Endothelial cell of umbilical vein (primary cell): ENCODE measurements around the gene C3orf20. TPM values are rescaled to one million over a fixed set of nuclear protein-coding genes. Genes with fewer than 3 reads are reported as not detected.

Experiments used
- BruUV-seq: library from RNA; stranded (reverse); fragments of 400-500 nt; replicated peaks from 2 replicates; lab custom pipeline; 2021; lab: Mats Ljungman, UMichigan
- CTCF ChIA-PET: fragments of 300-600, 350-600 bp; sonication (Branson Sonifier 250); formaldehyde crosslinking; loops from one replicate; lab custom pipeline; 2021; ENCODE audit warnings: antibody characterized with exemption, inconsistent platforms; lab: Charles Lee
- POLR2A ChIA-PET: fragments of 300-600, 350-600 bp; sonication (Branson Sonifier 250); formaldehyde crosslinking; loops from one replicate; lab custom pipeline; 2021; ENCODE audit warnings: antibody characterized with exemption, inconsistent platforms; lab: Charles Lee
- DNase-seq: peaks from one replicate; pipeline ENCODE4 v3.0.0-alpha.2; 2011; ENCODE audit warnings: low read depth, low spot score
- FAIRE-seq: peaks from 2 replicates; lab custom pipeline; 2011; peaks lifted over from hg19 to GRCh38; lab: Jason Lieb, UNC
- H2AFZ ChIP-seq: 2 replicates; pipeline ENCODE4 v1.6.0; 2012; ENCODE audit warnings: low read depth, low read length, control low read depth, inconsistent platforms
- H3K27ac ChIP-seq: 2 replicates; pipeline ENCODE4 v1.5.1; 2011; ENCODE audit warnings: low read depth, mild to moderate bottlenecking, control low read depth, low read length, moderate library complexity; ENCODE audit not compliant: insufficient read depth
- H3K27me3 ChIP-seq, 2 experiments: 2 replicates each; pipeline versions ENCODE4 v1.6.0 to v1.6.1; 2011; ENCODE audit warnings: low read length in 2 of 2, mixed read lengths in 1 of 2; ENCODE audit not compliant: control insufficient read depth in 2 of 2, insufficient read depth in 2 of 2
- H3K36me3 ChIP-seq, 2 experiments: 2 replicates in 1 of 2; 3 replicates in 1 of 2; pipeline ENCODE4 v1.5.1; 2011; ENCODE audit warnings: low read length in 2 of 2, mild to moderate bottlenecking in 1 of 2, moderate library complexity in 1 of 2; ENCODE audit not compliant: control insufficient read depth in 2 of 2, insufficient read depth in 2 of 2; ENCODE audit errors: extremely low read depth in 1 of 2
- H3K4me1 ChIP-seq: 3 replicates; pipeline ENCODE4 v1.5.1; 2011; ENCODE audit warnings: mild to moderate bottlenecking, low read length; ENCODE audit not compliant: control insufficient read depth, insufficient read depth; ENCODE audit errors: extremely low read depth
- H3K4me2 ChIP-seq: 2 replicates; pipeline ENCODE4 v1.6.1; 2011; ENCODE audit warnings: low read length, control low read depth, mixed read lengths; ENCODE audit not compliant: insufficient read depth
- H3K4me3 ChIP-seq, 3 experiments: fragments of 200-600 bp in 1 of 3; sonication (generic), shearing (Covaris generic) in 1 of 3; replicated peaks in 1 of 3; 2 replicates each; pipeline ENCODE4 v1.5.1; 2011 to 2016; ENCODE audit warnings: control low read depth in 3 of 3, low read length in 3 of 3, mild to moderate bottlenecking in 2 of 3, inconsistent platforms in 1 of 3, low read depth in 1 of 3, moderate library complexity in 1 of 3; ENCODE audit not compliant: insufficient read depth in 1 of 3
- H3K79me2 ChIP-seq: 2 replicates; pipeline ENCODE4 v1.6.0; 2012; ENCODE audit warnings: low read length, inconsistent platforms; ENCODE audit not compliant: control insufficient read depth, insufficient read depth
- H3K9ac ChIP-seq: replicated peaks from 2 replicates; pipeline ENCODE3; 2011; ENCODE audit warnings: low read length, control low read depth; ENCODE audit not compliant: insufficient read depth; ENCODE audit errors: extremely low read depth
- H3K9me1 ChIP-seq: replicated peaks from 3 replicates; pipeline ENCODE4 v1.6.0; 2011; ENCODE audit warnings: mild to moderate bottlenecking, low read length; ENCODE audit not compliant: control insufficient read depth, insufficient read depth; ENCODE audit errors: extremely low read depth
- H3K9me3 ChIP-seq: replicated peaks from 2 replicates; pipeline ENCODE4 v1.5.1; 2012; ENCODE audit warnings: low read length, inconsistent platforms; ENCODE audit not compliant: control insufficient read depth, insufficient read depth
- H4K20me1 ChIP-seq: replicated peaks from 2 replicates; pipeline ENCODE3; 2011; ENCODE audit warnings: mild to moderate bottlenecking, low read length; ENCODE audit not compliant: control insufficient read depth, insufficient read depth; ENCODE audit errors: extremely low read depth
- EZH2 ChIP-seq: IDR thresholded peaks from 2 replicates; pipeline ENCODE4 v1.6.1; 2012; ENCODE audit warnings: borderline replicate concordance, low read depth, mild to moderate bottlenecking, moderate library complexity, low read length, inconsistent platforms; ENCODE audit not compliant: severe bottlenecking
- FOS ChIP-seq: IDR thresholded peaks from 2 replicates; pipeline ENCODE4 v1.6.1; 2011; ENCODE audit warnings: mild to moderate bottlenecking, low read length, moderate library complexity, borderline replicate concordance; ENCODE audit not compliant: insufficient read depth
- GATA2 ChIP-seq: IDR thresholded peaks from 2 replicates; pipeline ENCODE4 v1.7.0; 2011; ENCODE audit warnings: low read depth, mild to moderate bottlenecking, moderate library complexity, mixed read lengths, low read length; ENCODE audit not compliant: insufficient read length, insufficient read depth
- JUN ChIP-seq: IDR thresholded peaks from 2 replicates; pipeline ENCODE4 v1.6.1; 2011; ENCODE audit warnings: borderline replicate concordance, low read depth; ENCODE audit not compliant: insufficient read length, insufficient read depth
- MAX ChIP-seq: IDR thresholded peaks from 2 replicates; pipeline ENCODE4 v1.6.1; 2011; ENCODE audit not compliant: insufficient read depth, insufficient read length
- MYC ChIP-seq: IDR thresholded peaks from one replicate; pipeline ENCODE4 v1.6.1; 2011; ENCODE audit warnings: mild to moderate bottlenecking, low read depth, low read length
- POLR2A ChIP-seq: IDR thresholded peaks from 2 replicates; pipeline ENCODE4 v1.6.1; 2012; ENCODE audit warnings: low read depth, mild to moderate bottlenecking, control low read depth, low read length
- POLR2AphosphoS5 ChIP-seq: IDR thresholded peaks from 2 replicates; pipeline ENCODE4 v1.6.1; 2012; ENCODE audit warnings: low read depth, mild to moderate bottlenecking, control low read depth, low read length, moderate library complexity; ENCODE audit not compliant: insufficient read depth
- dilution Hi-C: fragments of 300-500 bp; cut with MboI; formaldehyde crosslinking; loops from one replicate; pipeline ENCODE4 v1.15.0; 2019; ENCODE audit warnings: low sequenced_read_pairs; ENCODE audit not compliant: extremely low pct_ligation_motif_present
- intact Hi-C: fragments of 100-400 bp; cut with micrococcal nuclease; formaldehyde crosslinking; loops from one replicate; pipeline ENCODE4 v1.10.0; 2022
- polyA plus RNA-seq, 4 experiments: library from polyadenylated mRNA; depleted of rRNA in 3 of 4; stranded (reverse) in 3 of 4; unstranded in 1 of 4; fragments of >200 nt; gene quantifications; 2 replicates each; pipeline versions ENCODE4 v1.2.1 to v1.2.3, GENCODE V29; 2011 to 2012; ENCODE audit warnings: missing spikeins in 1 of 4
- total RNA-seq: library from RNA; stranded (reverse); gene quantifications from 2 replicates; pipeline ENCODE4 v1.2.3, GENCODE V29; 2021
- TF ChIP-seq, protein P1 (sequence below), 2 donors: IDR thresholded peaks; 1 replicate in 1 of 2; 2 replicates in 1 of 2; pipeline ENCODE4 v1.5.1; 2011; ENCODE audit warnings: low read length in 2 of 2, mild to moderate bottlenecking in 2 of 2, moderate library complexity in 2 of 2, control low read depth in 1 of 2, inconsistent platforms in 1 of 2, low read depth in 1 of 2; ENCODE audit not compliant: insufficient read depth in 1 of 2; ENCODE audit errors: extremely low read depth in 1 of 2

C3orf20 gene
- total and polyA plus RNA-seq, 2 donors (not counting 3 experiments of a cell fraction or from before 2014, with no cell fraction given) = not detected

- no peak overlapping the region for H3K4me2 ChIP-seq
- DNase-seq = no peak
- H3K36me3 ChIP-seq = peaks cover 19 to 26% of the 10 kb centered on the region in 2 experiments
- dilution Hi-C loops (no loop called here), intact Hi-C loops (loop anchor here (5.0 kb wide), 1 partner anchor 175 kb away; no protein-coding TSS in a partner anchor)
- H3K9ac ChIP-seq = no peak overlapping the region
- H4K20me1 ChIP-seq = no peaks in the 10 kb centered on the region
- H3K79me2 ChIP-seq = no peaks in the 10 kb centered on the region
- H3K4me3 ChIP-seq = no peak overlapping the region
- ChIA-PET CTCF (interaction anchor here (0.6 to 7.0 kb wide), 8 partner anchors 14 to 280 kb away, joined by 3 to 126 read pairs (median 6); no protein-coding TSS in a partner anchor), POLR2A (interaction anchor here (0.7 to 1.2 kb wide), 2 partner anchors 251 to 427 kb away, joined by 3 to 6 read pairs; partner anchors contain the start of gene RBSN)
- no peak overlapping the region for H3K27ac ChIP-seq
- no peaks in the 10 kb centered on the region for H3K27me3 ChIP-seq
- no peak for TF ChIP-seq GATA2
- BruUV-seq = no TSS peak
- H2AFZ ChIP-seq = no peak overlapping the region
- no peaks in the 10 kb centered on the region for H3K9me3 ChIP-seq
- no peaks in the 10 kb centered on the region for H3K4me1 ChIP-seq
- H3K9me1 ChIP-seq = no peaks in the 10 kb centered on the region
- no peak for FAIRE-seq
Observed at GRCh38 chr3:14672588-14672987, 2.4 kb upstream of the C3orf20 start.

GRCh38 chr3:14676881-14677280 lies 1.9 kb downstream of the C3orf20 start:
- no peak for DNase-seq
- TF ChIP-seq POLR2A (no peak), EZH2 (no peak), FOS (no peak), MYC (no peak), JUN (no peak), POLR2AphosphoS5 (no peak), MAX (no peak), GATA2 (no peak)
- TF ChIP-seq, protein P1, sequence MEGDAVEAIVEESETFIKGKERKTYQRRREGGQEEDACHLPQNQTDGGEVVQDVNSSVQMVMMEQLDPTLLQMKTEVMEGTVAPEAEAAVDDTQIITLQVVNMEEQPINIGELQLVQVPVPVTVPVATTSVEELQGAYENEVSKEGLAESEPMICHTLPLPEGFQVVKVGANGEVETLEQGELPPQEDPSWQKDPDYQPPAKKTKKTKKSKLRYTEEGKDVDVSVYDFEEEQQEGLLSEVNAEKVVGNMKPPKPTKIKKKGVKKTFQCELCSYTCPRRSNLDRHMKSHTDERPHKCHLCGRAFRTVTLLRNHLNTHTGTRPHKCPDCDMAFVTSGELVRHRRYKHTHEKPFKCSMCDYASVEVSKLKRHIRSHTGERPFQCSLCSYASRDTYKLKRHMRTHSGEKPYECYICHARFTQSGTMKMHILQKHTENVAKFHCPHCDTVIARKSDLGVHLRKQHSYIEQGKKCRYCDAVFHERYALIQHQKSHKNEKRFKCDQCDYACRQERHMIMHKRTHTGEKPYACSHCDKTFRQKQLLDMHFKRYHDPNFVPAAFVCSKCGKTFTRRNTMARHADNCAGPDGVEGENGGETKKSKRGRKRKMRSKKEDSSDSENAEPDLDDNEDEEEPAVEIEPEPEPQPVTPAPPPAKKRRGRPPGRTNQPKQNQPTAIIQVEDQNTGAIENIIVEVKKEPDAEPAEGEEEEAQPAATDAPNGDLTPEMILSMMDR (IDR thresholded peaks at IDR 0.05; ENCODE audit: extremely low read depth in 1 of 2, insufficient read depth in 1 of 2, low read depth in 1 of 2, low read length in 2 of 2) = no peak
- H3K36me3 ChIP-seq = peaks cover 2 to 3% of the 10 kb centered on the region in 2 experiments
- H3K9me1 ChIP-seq = no peaks in the 10 kb centered on the region
- no peak overlapping the region for H3K27ac ChIP-seq
- no peaks in the 10 kb centered on the region for H3K4me1 ChIP-seq
- no peaks in the 10 kb centered on the region for H3K79me2 ChIP-seq
- no peaks in the 10 kb centered on the region for H4K20me1 ChIP-seq
- no peak overlapping the region for H3K9ac ChIP-seq
- no peak for FAIRE-seq
- BruUV-seq = no TSS peak
- dilution Hi-C loops (no loop called here), intact Hi-C loops (no loop called here)
- H3K4me3 ChIP-seq = no peak overlapping the region
- ChIA-PET POLR2A (no interaction called here), CTCF (interaction anchor here (1.1 to 7.0 kb wide), 3 partner anchors 13 to 244 kb away, joined by 3 to 126 read pairs (median 77); no protein-coding TSS in a partner anchor)
- H3K4me2 ChIP-seq = no peak overlapping the region
- H2AFZ ChIP-seq = no peak overlapping the region
- no peaks in the 10 kb centered on the region for H3K27me3 ChIP-seq
- no peaks in the 10 kb centered on the region for H3K9me3 ChIP-seq
